ENCODE results near the gene TLNRD1. TPM values are rescaled to one million over a fixed set of nuclear protein-coding genes. Genes with fewer than 3 reads are reported as not detected.

The TLNRD1 gene
- total RNA-seq, 1 donor from 2014 or later = 43.1 TPM

- DNase-seq (ENCODE audit: low spot score) = no peak
These were observed 52.9 kb downstream of the TLNRD1 start for GRCh38 chr15:81053621-81054020.

- DNase-seq (ENCODE audit: low spot score) = no peak
These were observed 53.5 kb downstream of the TLNRD1 start for GRCh38 chr15:81054236-81054635.

Small RNA genes lying within 50 kb of the gene (microRNA-seq; reads per million reads assigned to microRNA genes)
- not detected for gene MIR4514 (ENCODE audit: borderline number of aligned reads)

Other genes with a start within 250 kb of the TLNRD1 start
- 5.9 TPM for gene CEMIP, start 221.6 kb upstream of the TLNRD1 start, total RNA-seq
- gene MESD, start 11.1 kb upstream of the TLNRD1 start, total RNA-seq = 30.2 TPM
- 0.71 TPM for gene CFAP161, start 133.3 kb downstream of the TLNRD1 start, total RNA-seq
- 21.8 TPM for gene IL16, start 196.0 kb downstream of the TLNRD1 start, total RNA-seq